ENCODE results near the gene CHTF18.

The CHTF18 gene

DNA sequence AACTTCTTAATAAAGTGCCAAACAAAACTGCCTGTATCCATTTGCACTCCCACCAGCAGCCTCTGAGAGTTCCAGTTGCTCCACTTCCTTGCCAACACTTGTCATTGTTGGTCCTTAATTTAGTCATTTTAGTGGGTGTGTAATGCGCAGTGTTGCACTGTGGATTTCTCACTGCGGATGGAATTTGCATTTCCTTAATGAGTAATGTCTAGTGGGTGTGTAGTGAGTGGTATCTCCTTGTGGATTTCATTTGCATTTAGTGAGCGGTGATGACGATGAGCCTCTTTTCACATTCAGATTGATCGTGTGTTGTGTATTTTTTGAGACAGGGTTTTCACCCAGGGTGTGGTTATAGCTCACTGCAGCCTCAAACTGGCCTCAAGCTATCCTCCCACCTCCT, 32.0 kb upstream of the CHTF18 start:
- Histone ChIP-seq H3K4me1 (ENCODE audit: control insufficient read depth, low read depth, low read length) (no peaks in the 10 kb centered on the region), H3K27me3 (ENCODE audit: insufficient read depth, low read length, poor library complexity) (no peaks in the 10 kb centered on the region), H4K8ac (ENCODE audit: low read depth, low read length) (no peak overlapping the region), H3K56ac (ENCODE audit: low read length) (no peak overlapping the region), H4K5ac (ENCODE audit: low read length) (no peak overlapping the region), H3K79me2 (ENCODE audit: control insufficient read depth, insufficient read depth, low read length) (no peaks in the 10 kb centered on the region), H3K4me3 (ENCODE audit: low read length) (no peak overlapping the region), H3K9ac (ENCODE audit: low read length) (no peak overlapping the region), H3K4me2 (ENCODE audit: low read length) (no peak overlapping the region), H2BK5ac (ENCODE audit: low read length) (no peak overlapping the region), H3K27ac (ENCODE audit: low read depth, low read length) (no peak overlapping the region), H2AK5ac (ENCODE audit: low read length) (no peak overlapping the region), H3K4ac (ENCODE audit: low read depth, low read length) (no peak overlapping the region), H3K23ac (ENCODE audit: low read length) (no peak overlapping the region), H3K79me1 (ENCODE audit: low read length) (no peaks in the 10 kb centered on the region), H2BK15ac (replicated peaks; ENCODE audit: low read depth) (no peak overlapping the region), H3K36me3 (ENCODE audit: control insufficient read depth, insufficient read depth, low read length) (no peaks in the 10 kb centered on the region), H2BK120ac (ENCODE audit: low read depth, low read length) (no peak overlapping the region), H3K18ac (ENCODE audit: low read length) (no peak overlapping the region)
- WGBS (ENCODE audit: extremely low coverage, insufficient coverage, low lambda C conversion rate) = no CpG with 5 or more reads among the region's 5 CpGs
- DNase-seq = no peak

DNA sequence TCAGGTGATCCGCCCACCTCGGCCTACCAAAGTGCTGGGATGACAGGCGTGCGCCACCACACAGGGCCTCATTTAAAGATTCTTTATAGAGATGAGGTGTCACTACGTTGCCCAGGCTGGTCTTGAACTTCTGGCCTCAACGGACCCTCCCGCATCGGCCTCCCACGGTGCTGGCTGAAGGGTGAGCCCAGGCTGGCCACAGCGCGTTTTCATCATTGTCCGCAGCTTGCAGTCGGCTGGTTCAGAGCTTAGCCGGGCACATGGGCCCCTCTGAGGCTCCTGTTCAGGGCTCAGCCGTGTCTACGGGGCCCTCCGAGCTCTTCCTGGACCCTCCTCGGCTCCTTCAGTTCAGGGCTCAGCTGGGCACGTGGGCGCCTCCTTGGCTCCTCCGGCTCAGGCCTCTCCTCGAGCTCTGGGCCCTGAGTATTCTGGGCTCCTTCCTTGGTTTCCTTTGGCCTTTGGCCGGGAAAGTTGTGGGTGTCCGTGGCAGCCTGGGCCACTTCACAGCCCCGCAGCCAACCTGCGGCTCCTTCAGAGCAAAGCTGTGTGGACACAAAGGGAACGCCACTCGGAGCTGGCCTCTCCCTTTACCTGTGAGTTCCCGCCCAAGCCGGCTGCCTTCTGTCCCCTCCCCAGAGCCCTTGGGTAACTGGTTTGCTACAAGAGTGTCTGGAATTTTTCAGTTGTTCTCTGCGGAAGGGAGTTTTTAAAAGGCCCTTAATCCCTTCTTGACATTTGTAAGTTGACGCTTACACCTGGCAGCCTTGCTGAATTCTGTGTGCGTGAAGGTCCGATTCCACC, 29.1 kb upstream of the CHTF18 start:
- WGBS (ENCODE audit: extremely low coverage, insufficient coverage, low lambda C conversion rate) = no CpG with 5 or more reads among the region's 34 CpGs
- Histone ChIP-seq H2BK5ac (ENCODE audit: low read length) (no peak overlapping the region), H3K4me1 (ENCODE audit: control insufficient read depth, low read depth, low read length) (no peaks in the 10 kb centered on the region), H2AK5ac (ENCODE audit: low read length) (no peak overlapping the region), H3K4me3 (ENCODE audit: low read length) (no peak overlapping the region), H3K27me3 (ENCODE audit: insufficient read depth, low read length, poor library complexity) (no peaks in the 10 kb centered on the region), H4K5ac (ENCODE audit: low read length) (no peak overlapping the region), H3K27ac (ENCODE audit: low read depth, low read length) (no peak overlapping the region), H3K56ac (ENCODE audit: low read length) (no peak overlapping the region), H3K4ac (ENCODE audit: low read depth, low read length) (no peak overlapping the region), H3K9ac (ENCODE audit: low read length) (no peak overlapping the region), H4K8ac (ENCODE audit: low read depth, low read length) (no peak overlapping the region), H3K4me2 (ENCODE audit: low read length) (no peak overlapping the region), H3K36me3 (ENCODE audit: control insufficient read depth, insufficient read depth, low read length) (no peaks in the 10 kb centered on the region), H2BK15ac (replicated peaks; ENCODE audit: low read depth) (no peak overlapping the region), H3K18ac (ENCODE audit: low read length) (no peak overlapping the region), H3K79me1 (ENCODE audit: low read length) (no peaks in the 10 kb centered on the region), H3K79me2 (ENCODE audit: control insufficient read depth, insufficient read depth, low read length) (no peaks in the 10 kb centered on the region), H3K23ac (ENCODE audit: low read length) (no peak overlapping the region), H2BK120ac (ENCODE audit: low read depth, low read length) (no peak overlapping the region)
- DNase-seq = no peak

DNA sequence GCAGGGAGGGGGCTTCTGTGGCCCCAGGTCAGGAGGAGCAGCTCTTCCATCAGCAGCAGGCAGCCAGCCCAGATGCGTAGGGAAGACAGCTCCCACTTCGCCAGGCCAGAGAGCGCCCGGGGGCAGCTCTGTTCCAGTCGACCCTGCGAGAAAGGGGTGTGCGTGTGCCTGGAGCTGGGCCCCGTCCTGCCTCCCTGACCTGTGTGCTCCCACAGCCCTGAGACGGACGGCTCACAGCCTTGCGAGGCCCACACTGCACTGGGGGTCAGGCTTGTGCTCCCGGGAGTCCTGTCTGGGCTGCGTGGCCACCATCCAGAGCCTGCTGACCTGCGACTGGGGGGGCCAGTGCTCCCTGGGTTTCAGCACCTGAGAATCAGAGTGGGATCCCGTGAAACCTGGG, 28.4 kb upstream of the CHTF18 start:
- H3K18ac ChIP-seq (ENCODE audit: low read length) = no peak overlapping the region
- H3K79me1 ChIP-seq (ENCODE audit: low read length) = no peaks in the 10 kb centered on the region
- no peak for DNase-seq
- no peak overlapping the region for H3K4me3 ChIP-seq (ENCODE audit: low read length)
- H4K5ac ChIP-seq (ENCODE audit: low read length) = no peak overlapping the region
- no peak overlapping the region for H3K23ac ChIP-seq (ENCODE audit: low read length)
- H3K4me2 ChIP-seq (ENCODE audit: low read length) = no peak overlapping the region
- no peaks in the 10 kb centered on the region for H3K36me3 ChIP-seq (ENCODE audit: control insufficient read depth, insufficient read depth, low read length)
- H4K8ac ChIP-seq (ENCODE audit: low read depth, low read length) = no peak overlapping the region
- H3K79me2 ChIP-seq (ENCODE audit: control insufficient read depth, insufficient read depth, low read length) = no peaks in the 10 kb centered on the region
- no peak overlapping the region for H3K56ac ChIP-seq (ENCODE audit: low read length)
- H3K27me3 ChIP-seq (ENCODE audit: insufficient read depth, low read length, poor library complexity) = no peaks in the 10 kb centered on the region
- H2BK5ac ChIP-seq (ENCODE audit: low read length) = no peak overlapping the region
- no peak overlapping the region for H3K4ac ChIP-seq (ENCODE audit: low read depth, low read length)
- H2BK15ac ChIP-seq (replicated peaks; ENCODE audit: low read depth) = no peak overlapping the region
- whole genome bisulfite sequencing (ENCODE audit: extremely low coverage, insufficient coverage, low lambda C conversion rate) = no CpG with 5 or more reads among the region's 15 CpGs
- no peak overlapping the region for H3K9ac ChIP-seq (ENCODE audit: low read length)
- H2AK5ac ChIP-seq (ENCODE audit: low read length) = no peak overlapping the region
- no peak overlapping the region for H2BK120ac ChIP-seq (ENCODE audit: low read depth, low read length)
- no peak overlapping the region for H3K27ac ChIP-seq (ENCODE audit: low read depth, low read length)
- no peaks in the 10 kb centered on the region for H3K4me1 ChIP-seq (ENCODE audit: control insufficient read depth, low read depth, low read length)

DNA sequence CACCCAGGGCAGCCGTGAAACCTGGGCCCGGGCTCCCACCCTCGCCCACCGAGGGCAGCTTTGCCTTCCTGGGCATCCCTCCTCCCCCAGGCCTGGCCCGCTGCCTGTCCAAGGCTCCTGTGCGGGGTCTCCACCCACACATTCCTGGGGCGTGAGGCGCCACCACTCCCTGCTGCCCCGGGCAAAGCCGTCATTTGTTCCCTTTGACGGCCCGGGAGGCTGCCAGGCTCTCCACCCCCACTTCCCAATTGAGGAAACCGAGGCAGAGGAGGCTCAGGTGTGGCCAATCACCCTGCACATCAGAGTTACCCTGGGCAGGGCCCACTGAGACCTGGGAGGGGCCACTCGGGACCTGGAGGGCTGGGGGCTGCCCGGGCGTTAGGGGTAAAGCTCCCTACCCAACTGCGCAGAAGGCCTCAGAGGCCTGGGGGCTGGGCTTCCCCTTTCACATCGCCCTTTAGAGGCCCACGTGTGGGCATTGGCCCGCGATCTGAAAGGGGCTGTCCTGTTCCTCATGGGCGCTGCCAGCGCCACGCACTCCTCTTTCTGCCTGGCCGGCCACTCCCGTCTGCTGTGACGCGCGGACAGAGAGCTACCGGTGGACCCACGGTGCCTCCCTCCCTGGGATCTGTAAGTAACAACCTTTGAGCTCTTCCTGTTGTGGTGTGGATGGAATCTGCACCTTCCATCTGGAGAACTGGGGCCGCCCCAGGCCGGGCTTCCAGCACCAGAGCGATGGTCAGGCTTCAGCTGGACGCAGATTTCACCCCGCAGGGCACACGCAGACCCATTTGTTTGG, 27.7 kb upstream of the CHTF18 start, which contains the start of gene MSLN:
Gene MSLN, plus strand, starts transcription at position 190 of the 799 bp plus-strand sequence. CDS start 1,947 bp downstream, outside the sequence.
- H3K79me2 ChIP-seq (ENCODE audit: control insufficient read depth, insufficient read depth, low read length) = no peaks in the 10 kb centered on the region
- no peak within 1 kb of the TSS for H2BK5ac ChIP-seq (ENCODE audit: low read length)
- WGBS (ENCODE audit: extremely low coverage, insufficient coverage, low lambda C conversion rate) = no CpG with 5 or more reads among the region's 37 CpGs
- H3K4me2 ChIP-seq (ENCODE audit: low read length) = no peak within 1 kb of the TSS
- no peaks in the 10 kb centered on the region for H3K79me1 ChIP-seq (ENCODE audit: low read length)
- no peak within 1 kb of the TSS for H3K4ac ChIP-seq (ENCODE audit: low read depth, low read length)
- DNase-seq = no peak
- H3K4me3 ChIP-seq (ENCODE audit: low read length) = no peak within 1 kb of the TSS
- no peak within 1 kb of the TSS for H3K27ac ChIP-seq (ENCODE audit: low read depth, low read length)
- H3K23ac ChIP-seq (ENCODE audit: low read length) = no peak within 1 kb of the TSS
- no peak within 1 kb of the TSS for H3K9ac ChIP-seq (ENCODE audit: low read length)
- H2BK120ac ChIP-seq (ENCODE audit: low read depth, low read length) = no peak within 1 kb of the TSS
- no peak within 1 kb of the TSS for H3K18ac ChIP-seq (ENCODE audit: low read length)
- no peak within 1 kb of the TSS for H4K5ac ChIP-seq (ENCODE audit: low read length)
- H3K36me3 ChIP-seq (ENCODE audit: control insufficient read depth, insufficient read depth, low read length) = no peaks in the 10 kb centered on the region
- no peak within 1 kb of the TSS for H2BK15ac ChIP-seq (replicated peaks; ENCODE audit: low read depth)
- H4K8ac ChIP-seq (ENCODE audit: low read depth, low read length) = no peak within 1 kb of the TSS
- no peak within 1 kb of the TSS for H2AK5ac ChIP-seq (ENCODE audit: low read length)
- no peak within 1 kb of the TSS for H3K56ac ChIP-seq (ENCODE audit: low read length)
- no peaks in the 10 kb centered on the region for H3K27me3 ChIP-seq (ENCODE audit: insufficient read depth, low read length, poor library complexity)
- no peaks in the 10 kb centered on the region for H3K4me1 ChIP-seq (ENCODE audit: control insufficient read depth, low read depth, low read length)

DNA sequence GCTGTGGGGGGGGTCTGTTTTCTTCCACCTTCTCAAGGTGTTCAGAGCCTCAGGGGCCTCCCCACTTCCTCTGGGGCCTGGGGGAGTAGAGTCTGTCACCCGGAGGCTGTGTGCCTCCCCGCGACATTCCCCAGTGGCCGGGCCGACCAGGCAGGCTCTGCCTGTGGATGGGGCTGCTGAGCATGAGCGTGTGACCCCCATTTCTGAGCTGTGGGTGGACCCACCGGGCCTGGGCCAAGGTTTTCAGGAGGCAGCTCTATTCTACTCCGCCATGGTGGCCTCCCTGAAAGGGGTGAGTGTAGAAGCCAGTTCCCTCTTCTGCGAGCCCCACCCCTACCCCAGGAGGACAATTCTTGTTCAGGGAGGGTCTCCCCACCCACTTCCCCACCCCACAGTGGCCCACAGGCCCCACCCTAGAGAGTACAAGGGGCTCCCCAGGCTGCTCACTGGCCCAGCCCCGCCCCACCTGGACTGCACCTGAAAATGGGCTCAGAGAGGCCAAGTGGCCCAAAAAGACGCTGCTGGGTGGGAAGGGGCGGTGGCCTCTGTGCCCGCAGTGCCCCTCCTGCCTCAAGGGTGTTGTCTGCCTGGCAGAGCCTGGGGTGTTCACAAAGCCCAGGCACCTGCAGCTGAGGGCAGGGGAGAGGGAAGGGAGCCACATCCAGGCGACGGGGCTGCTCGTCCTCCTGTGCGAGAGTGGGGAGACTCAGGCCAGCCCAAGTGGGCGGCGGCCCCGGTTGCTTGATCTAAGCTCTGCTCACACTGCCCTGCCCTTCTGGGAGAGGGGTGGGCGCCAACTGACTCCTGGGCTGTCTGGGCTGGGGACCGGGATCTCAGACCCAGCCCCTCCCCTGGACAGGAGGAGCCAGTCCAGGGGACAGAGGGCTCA, 26.6 kb upstream of the CHTF18 start:
- H3K27me3 ChIP-seq (ENCODE audit: insufficient read depth, low read length, poor library complexity) = no peaks in the 10 kb centered on the region
- no peak overlapping the region for H3K23ac ChIP-seq (ENCODE audit: low read length)
- no peaks in the 10 kb centered on the region for H3K36me3 ChIP-seq (ENCODE audit: control insufficient read depth, insufficient read depth, low read length)
- no peak overlapping the region for H3K4ac ChIP-seq (ENCODE audit: low read depth, low read length)
- no peak overlapping the region for H3K4me2 ChIP-seq (ENCODE audit: low read length)
- H3K4me1 ChIP-seq (ENCODE audit: control insufficient read depth, low read depth, low read length) = no peaks in the 10 kb centered on the region
- H4K8ac ChIP-seq (ENCODE audit: low read depth, low read length) = no peak overlapping the region
- H3K9ac ChIP-seq (ENCODE audit: low read length) = no peak overlapping the region
- no CpG with 5 or more reads among the region's 22 CpGs for WGBS (ENCODE audit: extremely low coverage, insufficient coverage, low lambda C conversion rate)
- no peaks in the 10 kb centered on the region for H3K79me1 ChIP-seq (ENCODE audit: low read length)
- no peak overlapping the region for H3K4me3 ChIP-seq (ENCODE audit: low read length)
- no peak overlapping the region for H4K5ac ChIP-seq (ENCODE audit: low read length)
- no peak overlapping the region for H3K18ac ChIP-seq (ENCODE audit: low read length)
- no peak overlapping the region for H2AK5ac ChIP-seq (ENCODE audit: low read length)
- H2BK120ac ChIP-seq (ENCODE audit: low read depth, low read length) = no peak overlapping the region
- H3K56ac ChIP-seq (ENCODE audit: low read length) = no peak overlapping the region
- no peak overlapping the region for H2BK15ac ChIP-seq (replicated peaks; ENCODE audit: low read depth)
- H3K27ac ChIP-seq (ENCODE audit: low read depth, low read length) = no peak overlapping the region
- no peak overlapping the region for H2BK5ac ChIP-seq (ENCODE audit: low read length)
- H3K79me2 ChIP-seq (ENCODE audit: control insufficient read depth, insufficient read depth, low read length) = no peaks in the 10 kb centered on the region
- DNase-seq = no peak

All from mesendoderm (in vitro differentiated cells).